Activated effector memory CD4-positive, alpha-beta T cell treated with anti-CD3 and anti-CD28 coated beads, Interleukin-2, amount 50 U/mL, for 16 hours (primary cell): ENCODE measurements around the gene CBY2.

ENCODE experiments used
- DNase-seq: peaks from one replicate; pipeline ENCODE4 v3.0.0-alpha.2; 2020

CBY2 gene

DNA sequence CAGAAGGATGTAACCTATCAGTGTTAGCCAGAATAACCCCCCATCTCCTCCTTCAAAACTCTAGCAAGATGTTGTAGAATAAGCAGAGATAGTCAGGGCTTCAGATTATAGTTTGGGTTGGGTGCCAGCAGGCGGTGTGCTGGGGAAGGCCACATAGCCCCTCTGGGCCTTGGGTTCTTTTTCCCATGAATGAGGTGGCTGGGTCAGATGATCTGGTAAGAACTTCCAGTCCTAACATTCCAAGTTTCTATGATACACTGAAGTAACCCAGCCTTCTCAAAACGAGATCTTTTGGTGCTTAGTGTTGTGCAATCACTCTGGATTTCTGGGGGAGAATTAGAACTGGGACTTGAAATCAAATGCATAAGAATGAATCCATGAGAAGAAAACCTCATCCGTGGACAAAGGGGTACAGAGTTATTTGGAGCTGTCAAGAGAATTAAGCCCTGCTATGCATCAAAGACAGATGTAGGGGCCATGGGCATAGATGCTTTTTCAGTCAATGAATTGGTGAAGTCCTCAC lies 810 bp downstream of the CBY2 start:
- no peak for DNase-seq

DNA sequence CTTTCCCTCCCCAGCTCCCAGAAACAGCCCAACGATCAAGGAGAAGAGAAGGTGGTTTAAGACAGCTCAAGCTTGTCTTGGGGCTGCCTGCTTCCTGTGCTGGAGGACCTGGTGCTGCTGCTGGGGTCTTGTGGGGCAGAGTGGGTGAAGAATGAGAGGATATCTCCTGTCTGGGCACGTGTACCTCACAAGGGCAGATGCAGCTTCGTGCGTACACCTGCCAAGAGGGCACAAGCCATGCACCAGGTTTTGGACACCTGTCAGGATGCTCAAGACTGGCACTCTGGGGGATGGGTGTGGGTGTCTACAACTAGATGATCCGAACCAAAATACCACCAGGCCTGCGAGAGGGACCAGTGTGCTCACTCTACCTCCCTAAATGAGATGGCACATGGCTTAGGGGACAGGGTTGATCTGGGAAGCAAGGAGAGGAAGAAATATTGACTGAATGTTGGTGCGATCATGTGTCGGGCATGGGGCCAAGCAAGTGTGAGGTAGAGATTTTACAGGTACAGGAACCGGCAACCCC lies 2.2 kb downstream of the CBY2 start:
- no peak for DNase-seq

DNA sequence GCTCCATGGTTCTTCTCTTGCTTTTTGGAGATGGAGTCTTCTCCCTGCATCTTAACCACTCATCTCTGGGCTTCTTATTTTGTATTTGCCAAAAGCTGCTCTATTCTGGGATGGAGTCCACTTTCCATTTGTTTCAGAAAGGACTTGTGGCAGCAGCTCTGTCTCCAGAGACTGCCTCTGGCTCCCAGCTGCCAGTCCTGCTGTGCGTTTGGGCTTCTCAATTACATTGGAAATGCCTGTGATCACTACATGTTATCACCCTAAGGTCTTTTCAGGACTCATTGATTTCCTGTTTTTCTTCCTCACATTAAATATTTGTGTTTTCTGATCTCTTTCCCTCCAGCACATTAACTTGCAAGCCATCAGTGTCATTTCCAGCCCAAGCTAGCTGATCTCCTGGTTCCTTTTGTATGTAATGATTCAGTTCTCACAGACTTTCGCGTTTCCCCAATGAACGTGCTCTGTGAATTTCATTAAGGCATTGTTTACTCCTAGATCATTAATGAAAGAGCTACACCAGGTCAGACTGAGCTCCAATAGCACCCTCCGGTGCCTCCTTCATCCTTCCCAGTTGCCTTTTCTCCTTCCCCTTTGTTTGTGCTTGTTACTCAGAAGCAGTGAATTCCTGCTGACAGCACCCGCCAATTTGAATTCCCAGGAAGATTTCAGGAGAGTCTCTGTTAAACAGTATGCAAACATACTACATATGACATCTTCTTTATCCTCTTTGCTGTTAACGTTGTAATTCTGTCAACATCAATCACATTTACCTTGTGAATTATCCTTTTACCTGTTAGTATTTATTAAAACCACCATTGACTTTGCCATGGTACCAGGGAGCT lies 3.0 kb downstream of the CBY2 start:
- no peak for DNase-seq

DNA sequence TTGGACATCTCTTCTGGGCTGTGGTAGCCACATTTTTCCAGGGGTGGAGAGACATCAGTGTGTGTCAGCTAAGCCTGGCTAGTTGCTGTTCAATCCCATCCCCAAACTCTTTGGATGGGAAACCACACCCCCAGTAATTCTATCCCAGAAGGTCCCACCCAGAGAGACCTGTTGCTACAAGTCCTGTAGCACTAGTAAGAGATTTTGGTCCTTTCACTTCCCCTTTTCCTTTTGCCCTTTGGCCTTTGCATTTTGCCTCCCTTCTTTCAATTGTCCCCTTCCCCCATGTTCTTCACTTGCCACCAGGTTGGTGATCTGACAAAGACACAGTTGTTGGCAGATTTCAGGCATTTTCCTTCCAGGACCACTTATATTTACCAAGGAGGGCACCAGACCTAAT lies 3.8 kb downstream of the CBY2 start:
- no peak for DNase-seq

DNA sequence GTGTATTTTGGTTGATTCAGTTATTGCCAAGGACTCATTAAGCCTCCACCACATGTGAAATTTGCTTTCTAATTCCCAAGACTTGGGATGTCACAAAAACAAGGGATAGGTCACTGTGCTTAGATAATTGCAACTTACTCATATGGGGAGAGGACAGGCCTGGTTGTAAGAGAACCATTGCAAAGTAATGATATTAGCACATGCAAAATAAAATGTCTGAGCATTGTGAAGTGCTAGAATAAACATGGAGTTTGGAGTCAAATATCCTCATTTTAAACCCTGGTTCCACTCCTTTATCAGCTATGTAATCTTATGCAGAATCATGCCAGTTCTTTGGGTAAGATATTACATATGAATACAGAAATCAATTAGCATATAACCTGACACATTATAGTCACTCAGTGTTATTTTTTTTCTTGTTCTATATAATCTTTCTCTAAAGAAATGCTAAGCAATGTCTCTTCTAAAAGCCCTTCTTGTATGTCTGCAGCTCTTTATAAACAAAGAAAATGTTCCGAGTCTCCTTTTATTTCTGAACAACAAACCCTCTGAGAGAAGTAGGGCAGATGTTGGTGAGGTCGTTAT lies 5.5 kb downstream of the CBY2 start:
- no peak for DNase-seq

DNA sequence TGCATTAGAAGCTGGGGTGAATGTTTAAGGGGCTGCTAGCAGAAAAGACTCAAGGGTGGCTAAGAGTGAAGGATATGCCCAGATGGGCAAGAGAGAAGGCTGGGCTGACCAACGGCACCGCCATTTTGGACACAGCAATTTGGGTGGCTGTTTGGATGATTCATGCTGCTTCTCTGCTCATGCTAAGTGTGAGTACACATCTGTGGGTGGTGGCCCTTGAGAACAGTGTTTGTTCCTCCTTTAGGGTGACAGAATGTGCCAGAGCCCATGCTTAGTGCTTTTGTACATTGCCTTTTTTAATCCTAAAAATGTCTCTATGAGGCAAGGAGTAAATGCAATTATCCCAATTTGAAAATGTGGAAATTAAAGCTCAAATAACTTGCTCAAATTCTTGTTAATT lies 9.8 kb downstream of the CBY2 start:
- no peak for DNase-seq

DNA sequence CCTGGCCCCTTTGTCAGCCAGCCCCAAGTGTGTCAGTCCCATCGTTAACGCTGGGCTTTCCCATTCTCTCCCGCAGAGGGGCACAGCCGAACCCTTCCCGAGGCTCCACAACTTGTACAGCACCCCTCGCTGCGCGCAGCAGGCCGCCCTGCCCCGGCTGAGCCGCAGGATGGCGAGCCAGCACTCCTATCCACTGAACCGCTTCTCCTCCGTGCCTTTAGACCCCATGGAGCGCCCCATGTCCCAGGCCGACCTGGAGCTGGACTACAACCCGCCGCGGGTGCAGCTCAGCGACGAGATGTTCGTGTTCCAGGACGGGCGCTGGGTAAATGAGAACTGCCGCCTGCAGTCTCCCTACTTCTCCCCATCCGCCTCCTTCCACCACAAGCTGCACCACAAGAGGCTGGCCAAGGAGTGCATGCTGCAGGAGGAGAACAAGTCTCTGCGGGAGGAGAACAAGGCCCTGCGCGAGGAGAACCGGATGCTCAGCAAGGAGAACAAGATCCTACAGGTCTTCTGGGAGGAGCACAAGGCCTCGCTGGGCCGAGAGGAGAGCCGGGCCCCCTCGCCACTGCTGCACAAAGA lies 11.1 kb downstream of the CBY2 start:
- no peak for DNase-seq

DNA sequence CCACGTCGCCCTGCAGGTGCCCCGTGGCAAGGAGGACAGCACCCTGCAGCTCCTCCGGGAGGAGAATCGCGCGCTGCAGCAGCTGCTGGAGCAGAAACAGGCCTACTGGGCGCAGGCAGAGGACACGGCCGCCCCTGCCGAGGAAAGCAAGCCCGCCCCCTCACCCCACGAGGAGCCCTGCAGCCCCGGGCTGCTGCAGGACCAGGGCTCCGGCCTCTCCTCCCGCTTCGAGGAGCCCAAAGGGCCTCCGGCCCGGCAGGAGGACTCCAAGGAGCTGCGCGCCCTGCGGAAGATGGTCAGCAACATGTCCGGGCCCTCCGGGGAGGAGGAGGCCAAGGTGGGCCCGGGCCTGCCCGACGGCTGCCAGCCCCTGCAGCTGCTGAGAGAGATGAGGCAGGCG lies 11.6 kb downstream of the CBY2 start:
- DNase-seq: no peak

DNA sequence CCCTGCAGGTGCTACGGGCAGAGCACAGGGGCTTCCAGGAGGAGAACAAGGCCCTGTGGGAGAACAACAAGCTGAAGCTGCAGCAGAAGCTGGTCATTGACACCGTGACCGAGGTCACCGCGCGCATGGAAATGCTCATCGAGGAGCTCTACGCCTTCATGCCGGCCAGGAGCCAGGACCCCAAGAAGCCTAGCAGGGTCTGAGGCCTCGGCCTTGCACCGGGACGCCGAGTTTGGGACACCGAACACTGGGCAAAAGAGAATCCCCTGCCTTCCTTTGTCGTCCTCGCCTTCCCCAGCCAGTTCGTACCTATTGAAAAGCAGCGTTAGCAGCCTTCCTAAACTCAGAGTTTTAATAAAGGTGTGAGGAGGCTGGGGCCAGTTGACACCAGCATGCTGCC lies 12.1 kb downstream of the CBY2 start:
- no peak for DNase-seq

DNA sequence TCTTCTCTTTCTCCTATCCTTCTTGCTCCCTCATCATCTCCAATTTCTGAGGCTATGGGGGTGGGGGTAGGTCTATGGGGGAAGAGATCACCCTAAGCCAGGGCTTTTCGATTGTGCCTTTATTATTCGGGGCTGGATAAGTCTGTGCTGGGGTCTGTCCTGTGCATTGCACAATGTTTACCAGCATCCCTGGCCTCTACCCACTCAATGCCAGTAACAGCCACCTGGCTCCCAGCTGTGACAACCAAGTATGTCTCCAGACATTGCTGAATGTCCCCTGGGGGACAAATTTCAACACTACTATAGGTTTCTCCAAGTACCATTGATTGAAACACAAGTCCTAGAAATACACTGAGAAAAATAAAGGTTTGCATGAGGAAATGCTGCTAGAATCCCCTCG lies 13.2 kb downstream of the CBY2 start:
- DNase-seq: no peak

DNA sequence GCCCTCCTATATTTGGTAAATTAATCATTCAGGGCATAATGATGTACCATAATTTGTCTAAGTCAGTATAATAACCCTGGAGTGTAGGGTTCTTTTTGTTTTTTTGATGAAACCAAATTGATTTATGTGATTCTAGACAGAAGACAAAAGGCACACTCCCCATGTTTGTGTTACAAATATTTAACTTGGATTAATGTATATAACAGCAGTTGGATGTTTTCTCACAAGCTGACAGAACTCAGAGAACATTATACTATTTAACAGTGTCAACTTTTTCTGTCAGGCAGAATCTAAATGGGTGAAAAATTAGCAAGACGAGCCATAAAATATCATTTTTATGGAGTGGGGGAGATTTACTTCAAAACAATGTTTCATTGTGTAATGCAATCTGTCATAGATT lies 15.2 kb downstream of the CBY2 start:
- no peak for DNase-seq

DNA sequence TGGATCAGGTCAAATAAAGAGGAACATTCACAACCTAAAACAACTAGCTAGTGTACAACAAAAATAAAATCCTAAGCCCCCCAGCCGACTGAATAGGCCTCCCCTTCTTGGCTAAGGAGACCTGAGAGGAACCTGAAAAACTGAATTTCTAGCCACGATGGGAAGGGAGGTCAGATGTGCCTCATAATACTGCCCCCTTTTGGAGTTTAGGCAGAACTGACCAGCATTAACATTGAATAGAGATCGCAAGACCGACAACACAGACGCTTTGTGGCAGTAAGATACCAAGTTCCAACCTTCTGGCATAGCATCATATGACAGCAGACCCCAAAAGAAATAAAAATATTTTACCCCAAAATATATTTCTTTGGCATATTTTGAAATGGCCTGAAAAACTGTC lies 15.9 kb downstream of the CBY2 start:
- DNase-seq: no peak

DNA sequence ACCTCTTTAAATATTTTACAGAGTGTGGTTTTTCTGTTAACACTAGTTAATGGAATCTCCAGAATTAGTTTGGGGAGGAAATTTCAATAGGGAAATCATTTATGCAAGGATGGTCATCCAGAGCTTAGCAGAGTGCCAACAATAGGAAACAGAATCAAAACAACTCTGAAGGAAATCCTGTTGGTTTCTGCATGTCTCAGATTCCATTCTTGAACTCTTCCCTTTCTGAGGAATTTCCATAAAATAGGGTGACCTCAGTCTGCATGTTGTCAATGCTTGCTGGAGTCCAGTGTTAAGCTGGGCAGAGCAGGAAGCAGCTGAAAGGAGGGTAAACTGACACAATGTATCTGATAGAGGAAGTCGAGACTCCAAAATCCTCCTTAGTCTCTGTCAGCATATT lies 16.9 kb downstream of the CBY2 start:
- no peak for DNase-seq

DNA sequence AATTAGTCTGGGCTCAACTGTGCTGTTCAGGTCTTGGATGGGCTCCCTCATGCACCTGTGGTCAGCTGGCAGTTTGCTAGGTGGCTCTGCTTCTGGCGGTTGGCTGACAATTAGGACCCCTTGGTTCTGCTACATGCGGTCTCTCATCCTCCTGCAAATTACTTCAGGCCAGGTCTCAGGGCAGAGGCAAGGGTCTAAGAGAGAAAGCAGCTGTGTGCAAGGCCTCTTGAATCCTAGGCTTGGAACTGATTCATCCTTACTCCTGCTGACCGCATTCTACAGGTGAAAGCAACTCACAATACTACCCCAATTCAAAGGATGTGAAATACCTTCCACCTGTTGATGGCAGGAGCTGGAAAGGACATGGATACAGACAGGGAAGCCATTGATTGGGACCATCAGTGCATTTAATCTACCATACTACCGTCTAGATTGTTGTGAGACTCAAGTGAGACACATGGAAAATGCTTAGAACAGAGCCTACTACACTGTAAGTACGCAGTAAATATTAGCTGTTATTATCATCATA lies 19.1 kb downstream of the CBY2 start:
- DNase-seq: no peak

DNA sequence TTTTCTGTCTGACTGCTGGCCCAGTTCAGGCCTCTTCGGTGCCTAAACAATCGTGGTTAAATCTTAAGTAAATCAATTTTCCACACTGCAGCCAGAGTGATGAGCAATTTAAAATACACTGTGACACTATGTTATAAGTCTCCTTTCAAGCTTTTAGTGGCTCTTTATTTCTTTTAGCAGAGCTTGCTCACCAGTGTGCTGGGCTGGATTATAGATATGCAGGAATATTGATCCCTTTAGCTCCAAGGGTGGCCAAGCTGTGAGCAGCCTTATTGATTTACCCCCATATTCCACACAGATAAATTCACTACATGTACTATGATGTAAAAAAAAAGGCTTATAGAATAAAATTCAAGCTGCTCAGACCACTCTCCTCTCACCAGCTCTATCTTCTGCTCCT lies 21.7 kb downstream of the CBY2 start:
- no peak for DNase-seq

DNA sequence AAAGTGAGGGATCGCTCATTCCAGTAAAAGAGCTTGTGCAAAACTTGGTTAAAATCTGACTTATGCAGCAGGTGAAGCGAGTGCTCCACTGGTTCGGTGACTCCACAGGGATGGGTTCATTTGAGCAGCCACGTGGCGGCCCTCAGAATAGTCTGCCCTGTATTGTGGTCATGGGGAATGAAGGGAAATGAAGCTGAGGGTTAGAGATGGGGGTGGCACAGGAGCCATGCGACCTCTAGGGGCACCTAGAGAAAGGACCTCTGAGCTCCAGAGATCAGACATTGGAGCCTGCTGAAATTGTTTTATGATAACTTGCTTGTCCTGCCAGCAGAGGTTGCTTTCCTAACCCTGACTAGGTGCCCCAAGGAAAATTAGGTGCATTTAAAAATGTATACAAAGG lies 26.6 kb downstream of the CBY2 start:
- DNase-seq: no peak

DNA sequence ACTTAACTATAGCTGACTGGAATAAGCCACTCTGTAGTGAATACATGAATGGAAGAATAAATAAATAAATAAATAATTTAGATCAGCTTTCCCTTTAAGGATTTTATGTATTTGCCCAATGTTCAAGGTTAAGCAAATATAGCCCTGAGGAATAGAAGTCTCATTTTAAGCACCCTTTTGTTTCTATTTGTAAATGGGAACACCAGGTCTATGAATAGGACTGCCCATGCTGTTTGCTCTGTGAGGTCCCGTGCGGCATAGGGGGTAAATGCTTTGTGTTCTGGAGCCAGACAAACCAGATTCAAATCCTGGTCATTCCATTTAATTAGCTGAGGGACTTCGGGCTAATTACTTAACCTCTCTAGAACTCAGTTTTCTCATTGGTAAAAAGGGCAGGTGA lies 29.3 kb downstream of the CBY2 start:
- no peak for DNase-seq

DNA sequence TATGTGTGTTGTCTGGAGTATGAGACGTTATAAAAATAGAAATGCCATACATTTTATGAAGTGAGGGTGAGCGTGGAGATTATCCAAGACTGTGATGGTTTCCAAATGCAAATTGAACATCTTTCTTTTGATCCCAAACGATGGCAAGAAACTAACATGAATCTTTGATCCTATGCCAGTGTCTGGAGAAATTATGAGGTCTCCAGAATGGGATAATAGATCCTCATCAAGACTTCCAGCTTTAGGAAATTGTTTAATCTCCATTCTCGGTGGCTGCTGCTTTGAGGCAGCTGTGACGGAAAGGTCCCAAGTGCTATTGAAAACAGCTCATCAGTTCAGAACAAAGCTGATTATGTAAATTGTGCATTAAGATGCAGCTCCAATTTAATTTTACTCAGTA lies 30.8 kb downstream of the CBY2 start:
- no peak for DNase-seq

DNA sequence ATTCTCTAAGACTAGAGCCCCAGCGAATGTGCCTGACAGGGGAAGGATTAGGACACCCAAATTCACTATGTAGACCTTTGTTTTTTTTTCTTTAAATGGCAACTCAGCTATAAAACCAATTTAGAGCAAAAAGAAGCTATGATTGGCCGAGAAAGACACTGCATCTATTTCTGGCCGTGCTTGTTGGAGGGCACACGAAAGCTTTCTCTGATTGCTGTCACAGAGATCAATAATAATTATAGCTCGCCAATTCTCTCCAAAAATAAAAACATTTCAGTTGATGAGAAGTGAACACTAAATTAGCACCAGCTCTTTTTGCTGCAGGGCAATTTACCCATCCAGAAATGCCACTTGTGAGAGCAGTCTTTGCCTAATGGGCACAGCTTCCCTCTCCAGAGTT lies 31.2 kb downstream of the CBY2 start:
- DNase-seq: no peak

DNA sequence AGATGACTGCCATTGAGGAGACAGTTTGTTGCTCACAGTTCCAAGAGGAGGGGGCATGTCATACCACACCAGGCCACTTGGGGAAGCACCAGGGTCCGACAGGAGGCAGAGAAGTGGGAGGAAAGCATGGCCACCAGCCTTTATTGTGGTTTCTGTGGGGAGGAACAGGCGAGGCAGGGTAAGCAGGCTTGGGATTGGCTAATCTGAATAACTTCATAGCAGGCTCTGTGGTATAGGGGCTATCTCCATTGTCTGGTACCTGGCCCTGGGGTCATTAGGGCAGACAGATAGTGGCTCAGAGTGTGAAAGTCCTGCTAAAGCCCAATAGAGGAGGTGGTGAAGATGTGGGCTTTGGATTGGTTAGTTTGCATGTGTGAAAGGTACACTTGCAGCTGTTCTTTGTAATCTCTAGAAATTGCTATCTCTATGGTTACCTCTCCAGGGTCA lies 35.5 kb downstream of the CBY2 start:
- no peak for DNase-seq

DNA sequence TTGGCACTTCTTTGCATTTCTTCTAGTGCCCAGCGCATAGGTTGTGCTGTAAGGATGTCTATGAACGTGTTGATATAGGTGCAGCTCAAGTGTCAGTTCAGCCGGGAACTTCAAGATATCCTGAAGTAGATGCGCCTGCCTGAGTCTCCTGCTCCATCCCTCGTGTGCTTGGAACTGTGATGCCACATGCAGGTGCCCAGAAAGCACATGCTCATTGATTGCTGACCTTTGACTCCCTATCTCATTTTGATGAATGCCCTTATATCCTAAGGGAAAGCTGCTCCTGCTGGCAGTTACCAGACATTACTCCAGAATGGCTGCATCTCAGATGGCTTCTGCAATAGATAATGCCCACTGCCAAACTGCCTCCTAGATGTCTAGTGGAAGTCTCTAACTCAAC lies 40.9 kb downstream of the CBY2 start:
- no peak for DNase-seq

DNA sequence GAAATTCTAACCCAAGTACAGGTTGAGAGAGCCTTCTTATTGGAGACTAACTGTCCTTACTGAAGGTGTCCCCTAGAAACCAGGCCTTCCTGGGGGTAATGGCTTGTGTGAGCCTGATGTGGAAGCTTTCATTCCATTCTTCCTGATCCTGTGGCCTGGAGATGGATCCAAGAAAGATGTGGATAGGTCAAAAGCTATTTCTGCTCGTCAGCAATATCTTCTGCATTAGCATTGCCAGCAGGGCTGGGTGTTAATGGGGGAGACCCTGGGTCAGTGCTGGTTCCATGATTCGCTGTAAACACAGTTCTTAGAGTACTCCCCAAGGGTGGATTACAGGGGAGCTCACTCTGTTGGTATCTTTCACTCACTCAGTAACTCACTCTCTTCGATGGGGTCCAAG lies 42.9 kb downstream of the CBY2 start:
- DNase-seq: no peak

DNA sequence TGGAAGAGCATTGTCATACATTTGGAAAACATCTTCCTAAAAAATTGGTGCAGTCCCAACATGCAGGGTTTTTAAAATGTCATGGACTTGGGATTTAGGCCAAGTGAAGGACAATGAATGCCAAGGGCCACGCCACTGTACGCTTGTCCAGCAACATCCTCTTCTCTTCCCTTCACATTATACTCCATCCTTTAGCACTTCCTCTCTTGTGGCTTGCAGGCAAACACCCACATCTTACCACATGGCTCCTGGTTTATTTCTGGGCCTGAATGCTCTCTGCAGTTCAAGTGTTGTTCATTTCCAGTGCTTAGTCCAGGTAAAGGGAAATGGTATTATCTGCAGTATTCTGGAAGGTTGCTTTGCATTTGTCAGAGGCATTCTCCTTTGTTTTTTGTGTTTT lies 45.0 kb downstream of the CBY2 start:
- DNase-seq: no peak
